Activated CD4-positive, CD25-positive, alpha-beta regulatory T cell treated with anti-CD3 and anti-CD28 coated beads, Interleukin-2, amount 50 U/mL, for 16 hours (primary cell): ENCODE results near the gene NKX2-4.
"Not testable (repeated sequence)": the region's sequence is repeated elsewhere in the genome, so short reads cannot be mapped to it uniquely, and the experiment has no call there.

Source experiments
- DNase-seq: peaks from one replicate; pipeline ENCODE4 v3.0.0-alpha.2; 2020; ENCODE audit warnings: low read depth, low spot score

NKX2-4 gene

DNA sequence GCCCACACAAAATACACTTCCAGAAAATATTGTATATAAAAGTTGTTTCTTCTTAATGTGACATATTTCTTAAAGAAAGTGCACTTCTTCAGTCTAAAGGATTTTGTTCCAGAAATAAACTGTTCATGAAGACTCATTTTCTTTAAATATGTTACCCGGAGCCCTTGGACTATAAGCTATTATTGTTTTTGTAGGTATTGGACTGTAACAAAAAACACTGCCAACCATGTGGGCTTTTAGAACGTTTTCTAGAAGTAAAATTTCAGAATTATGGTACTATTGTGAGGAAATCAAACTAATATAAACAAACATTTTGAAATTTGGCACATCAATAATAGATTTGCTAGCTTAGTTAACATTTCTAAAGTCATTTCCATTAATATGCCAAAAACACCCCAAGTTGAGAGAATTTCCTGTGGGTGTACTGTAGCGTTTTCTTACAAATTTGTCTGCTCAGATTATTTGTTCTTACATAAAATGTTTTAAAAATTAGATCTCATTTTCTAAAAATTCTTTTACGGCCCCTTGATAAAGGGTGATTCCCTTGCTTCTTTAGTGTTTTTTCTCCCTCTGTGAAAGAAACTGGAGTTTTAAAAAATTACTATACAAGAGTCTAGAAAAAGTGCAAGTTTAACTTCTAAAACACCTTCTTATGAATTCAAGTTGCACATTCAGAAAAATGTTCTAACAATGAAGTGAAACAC, 3.4 kb downstream of the NKX2-4 start:
- DNase-seq, result no peak

DNA sequence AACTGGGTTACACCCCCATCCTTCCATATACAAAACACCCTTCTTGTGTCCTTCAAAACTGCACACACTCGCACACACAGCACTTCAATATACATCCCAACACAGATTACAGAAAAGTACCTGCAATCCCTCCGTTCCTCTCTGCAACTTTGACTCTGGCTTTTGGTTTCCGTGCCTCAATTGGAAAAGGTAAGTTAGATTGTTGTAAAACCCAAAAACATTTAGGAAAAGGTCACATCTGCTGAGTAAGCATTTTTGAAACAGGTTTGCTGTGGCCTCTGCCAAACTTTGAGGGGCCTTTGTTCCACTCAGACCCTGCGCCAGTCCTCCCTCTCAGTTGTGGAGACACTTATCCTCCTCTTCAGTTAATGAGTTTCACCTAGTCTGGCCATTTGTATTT, 4.2 kb downstream of the NKX2-4 start:
- DNase-seq, result no peak

DNA sequence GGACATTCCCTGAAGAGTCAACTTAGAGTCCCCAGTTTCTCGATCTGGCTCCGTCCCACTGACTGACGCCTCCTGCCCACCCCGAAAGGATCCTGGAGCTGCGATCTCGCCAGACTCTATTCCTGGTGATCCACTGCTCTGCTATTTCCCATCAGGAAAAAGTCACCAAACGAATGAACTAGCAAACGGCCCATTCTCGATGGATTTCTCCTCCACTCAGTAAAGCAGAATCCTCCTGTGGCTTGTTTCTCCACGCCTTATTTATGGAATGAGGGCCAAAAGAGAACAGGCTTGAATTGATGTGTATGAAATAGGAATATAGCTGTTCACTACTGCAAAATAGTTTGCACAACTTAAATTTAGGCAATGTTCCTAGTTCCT, 5.4 kb downstream of the NKX2-4 start:
- DNase-seq, result no peak

DNA sequence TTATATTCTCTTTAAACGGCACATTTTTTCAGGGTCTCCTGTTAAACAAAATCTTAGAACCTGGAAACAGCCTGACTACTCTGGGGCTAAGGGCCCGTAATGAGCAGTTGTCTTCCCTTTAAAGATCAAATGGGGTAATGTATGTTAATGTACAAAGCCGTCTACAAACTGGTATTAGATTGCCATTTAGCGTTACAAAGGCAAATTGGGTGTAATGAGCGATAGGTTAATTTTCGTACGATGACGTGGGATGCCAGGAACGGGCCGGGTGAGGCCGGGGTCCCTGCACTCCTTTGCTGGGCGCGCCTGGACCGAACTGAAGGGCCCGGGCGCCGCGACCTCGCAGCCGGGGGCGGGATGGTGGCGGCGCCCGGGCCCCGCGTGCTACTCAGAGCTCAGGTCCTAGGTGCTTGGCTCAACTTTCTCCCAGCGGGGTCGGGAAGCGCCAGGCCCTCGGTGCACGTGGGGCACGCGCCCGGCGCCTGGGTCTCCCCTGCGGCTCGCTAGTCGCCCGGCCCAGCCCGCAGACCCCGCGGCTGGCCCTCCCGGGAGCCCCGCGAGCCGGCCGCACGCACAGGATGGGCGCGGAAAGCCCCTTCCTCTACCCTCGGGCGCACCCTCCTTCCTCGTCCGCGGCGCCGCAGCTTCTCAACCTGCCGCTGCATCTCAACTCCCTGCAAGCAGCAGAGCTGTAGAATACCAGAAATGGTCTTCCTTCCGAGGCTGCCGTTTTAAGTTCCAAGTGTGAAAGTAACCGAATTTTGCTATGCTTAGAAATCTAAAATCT, 5.9 kb downstream of the NKX2-4 start:
- DNase-seq, result no peak

DNA sequence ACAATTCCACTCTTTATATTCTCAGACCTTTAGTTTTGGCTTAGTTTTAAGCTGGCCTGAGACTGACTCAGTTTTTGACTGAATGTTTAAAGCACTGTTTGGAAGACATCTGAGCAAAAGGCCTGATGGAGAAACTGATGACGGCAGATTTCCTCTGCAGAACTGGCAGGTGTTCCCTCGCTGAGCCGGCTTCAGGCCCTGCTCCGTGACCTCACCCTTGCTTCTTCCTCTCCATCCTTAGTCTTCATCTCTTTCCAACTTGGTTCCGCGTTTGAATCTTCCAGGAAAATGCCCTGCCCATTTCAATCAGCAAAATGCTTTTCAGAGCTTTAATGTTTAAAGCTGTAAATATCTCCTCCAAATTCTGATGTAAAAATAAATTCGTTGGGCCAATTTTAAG, 6.6 kb downstream of the NKX2-4 start:
- DNase-seq, result no peak

DNA sequence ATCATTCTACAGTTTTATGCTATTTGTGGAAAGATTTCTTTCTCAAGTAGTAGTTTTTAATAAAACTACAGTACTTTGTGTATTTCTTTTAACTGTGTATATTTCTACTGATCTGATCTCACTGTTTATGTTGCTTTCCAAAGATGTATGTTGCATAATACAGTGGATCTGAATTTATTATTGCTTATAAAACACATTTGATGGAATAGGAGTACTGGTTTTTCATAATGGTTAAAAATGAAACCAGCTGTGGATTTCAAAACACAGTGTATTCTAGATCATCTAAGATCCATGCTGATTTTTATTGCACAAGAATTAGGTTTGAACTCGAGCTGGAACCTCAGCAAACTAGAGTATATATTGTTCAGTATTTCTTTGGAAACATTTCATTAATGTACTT, 8.0 kb downstream of the NKX2-4 start:
- DNase-seq, result no peak

DNA sequence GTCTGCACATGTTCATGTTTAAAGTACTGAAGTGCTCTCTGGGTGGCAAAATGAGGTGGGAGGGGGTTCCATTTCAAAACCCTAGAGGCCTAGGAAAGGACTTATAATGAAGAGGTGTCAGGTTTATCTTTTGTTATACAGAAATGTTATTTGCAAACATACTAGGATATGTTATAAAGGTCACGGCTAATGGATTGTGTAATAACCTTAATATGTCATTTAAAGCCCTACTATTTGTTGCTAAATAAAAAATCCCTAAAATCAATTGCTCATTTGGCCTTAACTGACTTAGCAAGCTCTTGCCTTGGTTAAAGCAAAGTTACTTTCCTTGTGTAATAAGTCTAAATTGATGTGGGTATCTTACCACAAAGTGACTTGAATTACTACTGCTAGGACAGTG, 8.8 kb downstream of the NKX2-4 start:
- DNase-seq, result no peak

DNA sequence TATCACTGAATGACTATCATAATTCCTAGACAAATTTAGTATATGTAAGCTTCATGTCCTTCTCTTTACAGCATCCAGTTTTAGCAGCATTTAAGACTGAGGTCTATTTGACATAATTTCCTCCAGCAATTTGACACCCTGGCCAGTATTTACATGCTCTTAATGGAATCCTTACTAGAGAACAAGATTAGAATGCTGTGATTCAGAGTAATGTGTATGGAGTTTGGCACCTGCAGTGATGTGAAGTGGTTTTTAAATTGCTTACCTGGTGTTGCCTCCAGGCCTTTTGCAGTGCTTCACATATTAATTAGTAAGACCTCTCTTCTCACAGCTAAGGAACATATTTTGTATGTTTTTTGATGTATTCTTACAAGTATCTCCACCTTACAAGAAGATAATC, 9.8 kb downstream of the NKX2-4 start:
- DNase-seq, result no peak

DNA sequence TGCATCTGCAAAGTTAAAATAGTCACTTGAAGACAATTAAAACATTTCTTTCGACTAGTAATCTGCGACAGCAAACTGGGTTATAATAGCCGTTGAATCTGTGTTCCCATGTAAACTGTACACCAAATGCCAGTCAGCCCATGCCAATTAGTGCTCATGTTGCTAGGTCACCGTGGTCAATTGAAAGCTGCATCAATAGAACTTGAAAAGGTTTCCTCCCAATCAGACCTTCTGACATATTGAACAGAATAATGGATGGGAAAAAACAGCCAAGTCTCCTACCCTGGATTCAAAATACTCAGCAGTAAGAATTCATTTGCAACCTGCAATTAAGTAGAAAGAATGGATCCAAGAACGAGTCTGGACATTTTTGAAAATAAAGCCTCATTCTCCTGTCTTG, 11.2 kb downstream of the NKX2-4 start:
- DNase-seq, result no peak

DNA sequence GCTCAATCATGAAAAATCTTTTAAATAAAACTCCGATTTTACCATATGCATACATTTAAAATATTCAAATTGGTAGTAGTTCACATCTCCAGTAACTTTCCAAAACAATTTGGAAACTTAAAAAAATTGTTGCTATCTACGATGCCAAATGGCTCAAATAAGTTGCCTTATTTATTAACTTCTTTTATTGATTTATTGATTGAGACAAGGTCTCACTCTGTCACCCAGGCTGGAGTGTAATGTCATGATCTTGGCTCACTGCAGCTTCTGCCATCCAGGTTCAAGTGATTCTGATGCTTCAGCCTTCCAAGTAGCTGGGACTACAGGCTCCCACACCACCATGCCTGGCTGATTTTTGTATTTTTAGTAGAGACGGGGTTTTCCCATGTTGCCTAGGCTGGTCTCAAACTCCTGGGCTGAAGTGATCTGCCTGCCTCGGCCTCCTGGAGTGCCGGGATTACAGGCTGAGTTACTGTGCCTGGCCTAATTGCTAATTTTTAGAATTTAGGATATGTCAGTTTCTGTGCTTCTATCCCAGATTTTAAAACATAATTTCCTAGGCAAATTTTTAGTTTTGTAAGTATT, 12.9 kb downstream of the NKX2-4 start:
- no peak for DNase-seq

DNA sequence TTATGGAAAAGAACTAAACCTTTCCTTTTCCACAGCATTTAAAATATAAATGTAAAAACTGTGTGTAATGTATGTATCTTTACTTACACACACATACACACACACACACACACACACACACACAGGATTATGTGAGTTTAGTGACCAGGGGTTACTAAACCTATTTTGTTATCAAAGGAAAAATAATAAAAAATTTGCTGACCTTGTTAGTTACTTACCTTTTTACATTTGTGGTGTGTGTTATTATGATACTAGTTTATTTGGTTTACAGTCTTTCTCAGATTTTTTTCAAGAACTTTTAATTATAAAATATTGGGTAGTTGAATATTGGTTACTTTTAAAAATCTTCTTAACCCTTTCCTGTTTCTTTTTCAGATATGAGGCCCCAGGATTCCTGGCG, 15.7 kb downstream of the NKX2-4 start:
- no peak for DNase-seq

DNA sequence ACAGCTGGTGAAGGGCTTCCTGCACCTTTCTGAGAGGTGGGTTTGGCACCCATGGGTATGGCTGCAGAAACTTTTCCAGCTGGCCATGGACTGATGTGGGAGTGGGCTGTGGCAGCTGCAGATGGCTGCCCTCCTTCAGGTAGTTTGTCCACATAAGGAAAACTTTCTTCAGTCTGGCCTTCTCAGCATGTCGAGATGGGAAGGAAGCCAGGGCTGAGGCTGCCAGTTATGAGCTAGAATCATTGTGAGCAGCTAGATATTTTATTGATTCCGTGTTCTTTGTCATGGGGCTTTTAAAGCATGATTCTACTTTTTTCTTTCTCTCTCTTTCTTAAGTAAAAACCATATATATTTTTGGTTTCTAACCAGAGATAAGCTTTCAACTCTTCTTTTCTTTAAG, 16.6 kb downstream of the NKX2-4 start:
- no peak for DNase-seq

DNA sequence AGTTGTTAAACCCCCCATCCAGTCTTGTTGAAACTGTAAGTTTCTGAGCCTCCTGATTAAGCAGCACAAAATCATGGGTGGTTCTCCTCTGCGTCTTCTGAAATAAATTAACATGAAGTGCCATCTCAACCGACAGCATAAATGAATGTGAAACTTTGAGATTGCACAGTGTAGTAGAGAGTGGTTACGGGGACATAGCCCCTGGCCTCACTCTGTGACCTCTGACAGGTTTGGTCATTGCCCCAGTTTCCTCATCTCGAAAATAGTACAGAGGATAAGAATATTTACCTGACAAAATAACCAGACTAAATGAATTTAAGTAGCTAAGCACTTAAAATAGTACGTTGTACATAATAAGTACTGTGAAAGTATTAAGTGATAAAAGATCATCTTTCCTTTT, 19.1 kb downstream of the NKX2-4 start:
- DNase-seq, result no peak

DNA sequence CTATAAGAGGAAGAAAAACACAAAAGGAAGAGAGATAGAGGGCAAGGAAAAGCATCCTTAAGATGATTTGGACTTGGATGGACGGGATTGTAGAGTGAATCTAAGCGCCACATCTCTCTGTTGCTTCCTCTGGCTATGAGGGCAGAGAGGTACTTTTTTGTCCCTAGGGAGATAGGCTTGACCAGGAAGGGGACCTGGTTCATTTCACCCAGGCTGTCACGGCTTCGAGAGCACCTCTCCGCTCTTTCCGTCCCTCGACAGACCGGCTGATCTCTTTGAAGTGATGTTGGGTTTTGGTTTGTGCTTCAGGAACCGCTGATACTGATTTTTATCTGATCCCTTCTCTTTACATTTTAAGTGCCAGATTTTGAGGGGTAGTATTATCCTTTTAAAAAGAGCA, 19.6 kb downstream of the NKX2-4 start:
- DNase-seq, result no peak

DNA sequence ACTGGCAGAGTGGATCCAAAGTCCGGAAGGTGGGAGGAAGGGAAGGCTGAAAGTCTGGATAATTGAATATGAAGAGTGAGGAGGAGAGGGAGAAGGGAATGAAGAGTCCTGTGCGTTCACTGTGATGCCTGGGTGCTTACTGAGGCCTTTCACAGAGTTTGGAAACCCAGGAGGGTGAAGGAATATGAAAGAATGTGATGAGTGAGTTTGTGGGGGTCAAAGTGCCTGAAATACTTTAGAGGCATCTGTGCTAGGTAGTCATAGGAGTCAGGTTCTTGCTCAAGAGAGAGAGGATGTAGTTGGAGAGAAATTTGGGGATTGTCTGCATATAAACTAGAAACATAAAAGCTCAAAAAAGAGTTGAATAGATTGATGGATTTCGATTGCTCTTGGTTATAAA, 20.7 kb downstream of the NKX2-4 start:
- no peak for DNase-seq

DNA sequence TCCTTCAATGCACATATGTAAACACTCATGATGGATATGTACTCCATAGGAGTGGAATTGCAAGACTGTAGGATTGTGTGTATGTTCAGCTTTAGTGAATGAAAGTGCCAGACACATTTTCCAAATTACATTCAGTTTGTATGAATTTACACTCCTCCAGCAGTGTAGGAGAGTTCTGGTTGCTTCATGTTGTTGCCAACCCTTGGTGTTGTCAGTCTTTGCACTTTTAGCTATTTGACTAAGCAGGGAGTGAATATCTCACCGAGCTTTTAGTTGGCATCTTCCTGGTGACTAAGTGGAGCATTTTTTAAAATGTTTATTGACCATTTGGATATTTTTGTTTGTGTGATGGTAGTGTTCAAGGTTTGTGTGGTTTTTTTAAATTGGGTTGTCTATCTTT, 23.9 kb downstream of the NKX2-4 start:
- DNase-seq, result no peak

DNA sequence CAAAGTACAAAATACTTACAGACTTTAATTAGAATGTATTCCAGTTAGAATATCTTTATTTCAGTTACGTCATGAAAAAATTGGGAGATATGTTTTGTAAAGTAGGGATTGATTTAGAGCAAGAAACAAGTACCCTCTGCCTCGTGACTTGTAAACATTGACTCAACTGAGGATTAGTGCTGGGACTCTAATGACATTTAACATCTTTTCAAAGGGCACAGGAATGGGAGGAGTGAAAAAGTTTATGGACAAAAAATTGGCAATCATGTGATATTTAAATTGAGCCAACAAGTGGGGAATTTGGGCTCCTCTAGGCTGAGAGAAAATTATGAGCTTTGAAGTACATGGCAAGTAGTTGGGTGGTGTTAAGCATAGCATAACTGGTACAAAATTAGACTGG, 25.3 kb downstream of the NKX2-4 start:
- DNase-seq, result no peak

DNA sequence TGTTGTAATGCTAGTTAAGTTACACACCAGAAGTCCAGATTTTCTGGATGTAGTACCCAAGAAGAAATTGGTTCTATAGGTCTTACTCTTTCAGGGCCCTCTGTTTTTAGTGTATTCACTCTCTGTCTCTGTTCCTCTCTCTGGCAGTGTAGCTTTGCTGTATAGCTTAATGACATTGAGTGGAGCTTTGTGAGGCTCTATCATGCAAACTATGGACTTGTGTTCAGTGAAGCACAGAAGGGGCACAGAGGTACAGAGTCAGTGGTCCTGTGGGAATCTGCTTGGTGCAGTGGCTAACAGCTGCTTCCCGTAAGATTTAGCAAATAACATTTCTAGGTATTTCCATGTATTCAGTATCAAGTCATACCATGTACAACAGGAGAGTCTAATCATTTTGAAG, 26.1 kb downstream of the NKX2-4 start:
- DNase-seq, result no peak

DNA sequence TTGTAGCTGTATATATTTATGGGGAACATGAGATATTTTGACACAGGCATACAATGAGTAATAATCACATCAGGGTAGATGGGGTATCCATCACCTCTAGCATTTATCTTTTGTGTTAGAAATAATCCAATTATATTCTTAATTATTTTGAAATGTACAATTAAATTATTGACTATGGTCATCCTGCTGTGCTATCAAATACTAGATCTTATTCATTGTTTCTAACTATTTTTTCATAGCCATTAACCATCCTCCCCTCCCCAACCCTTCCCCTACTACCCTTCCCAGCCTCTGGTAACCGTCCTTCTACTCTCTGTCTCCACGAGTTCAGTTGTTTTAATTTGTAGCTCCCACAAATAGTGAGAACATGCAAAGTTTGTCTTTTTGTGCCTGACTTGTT, 28.5 kb downstream of the NKX2-4 start:
- no peak for DNase-seq

DNA sequence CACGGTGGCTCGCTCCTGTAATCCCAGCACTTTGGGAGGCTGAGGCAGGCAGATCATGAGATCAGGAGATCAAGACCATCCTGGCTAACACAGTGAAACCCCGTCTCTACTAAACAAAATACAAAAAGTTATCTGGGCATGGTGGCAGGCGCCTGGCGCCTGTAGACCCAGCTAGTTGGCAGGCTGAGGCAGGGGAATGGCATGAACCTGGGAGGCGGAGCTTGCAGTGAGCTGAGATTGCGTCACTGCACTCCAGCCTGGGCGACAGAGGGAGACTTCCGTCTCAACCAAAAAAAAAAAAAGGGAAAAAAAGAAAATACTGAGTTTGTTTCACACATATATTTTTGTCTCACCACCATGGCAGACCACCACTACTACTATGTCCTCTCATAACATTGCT, 31.1 kb downstream of the NKX2-4 start:
- DNase-seq, result not testable (repeated sequence)

DNA sequence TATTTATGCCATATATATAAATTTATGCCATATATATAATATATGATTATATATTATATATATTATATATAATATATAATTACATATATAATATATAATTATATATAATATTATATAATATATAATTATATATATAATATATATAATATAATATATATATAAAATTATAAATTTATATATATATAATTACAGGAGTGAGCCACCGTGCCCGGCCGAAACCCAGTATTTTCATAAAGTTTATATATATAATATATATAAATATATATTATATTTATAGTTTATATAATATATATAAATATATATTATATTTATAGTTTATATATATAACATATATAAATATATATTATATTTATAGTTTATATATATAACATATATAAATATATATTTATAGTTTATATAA, 31.6 kb downstream of the NKX2-4 start:
- DNase-seq, result no peak

DNA sequence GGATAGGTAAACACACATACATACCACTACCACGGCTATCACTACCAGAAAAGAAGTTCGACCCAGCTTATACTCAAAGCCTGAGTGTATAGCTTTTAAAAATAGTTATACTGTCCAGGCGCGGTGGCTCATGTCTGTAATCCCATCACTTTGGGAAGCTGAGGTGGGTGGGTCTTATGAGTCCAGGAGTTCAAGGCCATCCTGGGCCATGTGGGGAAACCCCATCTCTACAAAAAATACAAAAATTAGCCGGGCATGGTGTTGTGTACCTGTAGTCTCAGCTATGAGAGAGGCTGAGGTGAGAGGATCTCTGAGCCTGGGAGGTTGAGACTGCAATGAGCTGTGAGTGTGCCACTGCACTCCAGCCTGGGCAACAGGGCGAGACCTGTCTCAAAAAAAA, 32.9 kb downstream of the NKX2-4 start:
- DNase-seq, result no peak

DNA sequence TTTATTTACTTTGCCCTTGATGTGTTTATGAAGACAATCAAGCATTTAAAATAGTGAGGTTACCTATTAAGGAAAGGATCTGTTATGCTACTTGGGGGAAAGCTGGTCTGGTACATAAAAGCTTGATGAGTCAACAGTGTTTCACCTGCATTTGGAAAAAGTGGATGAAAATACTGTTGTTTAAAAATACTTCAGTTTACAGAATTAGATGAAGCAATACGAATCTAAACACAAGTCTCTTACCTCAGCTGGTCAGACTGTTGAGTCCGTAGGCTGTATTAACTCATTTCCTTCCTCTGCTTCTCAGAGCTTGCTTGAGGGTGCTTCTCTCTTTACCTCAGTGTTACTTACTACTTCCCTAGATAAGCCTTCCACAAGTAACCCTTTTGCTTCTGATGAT, 36.1 kb downstream of the NKX2-4 start:
- DNase-seq, result no peak
